BE2C (cell line): Measurements from ENCODE around the gene PALM3.
A peak's percentile ranks its signal among the peaks of the same experiment; 100 is the strongest.
"Not testable (repeated sequence)": the region's sequence is repeated elsewhere in the genome, so short reads cannot be mapped to it uniquely, and the experiment has no call there.

Source experiments
- DNase-seq: peaks from one replicate; pipeline ENCODE4 v3.0.0-alpha.2; 2020
- H3K27me3 ChIP-seq: fragments of 250-450 bp; sonication (Bioruptor Pico); 2 replicates; pipeline ENCODE4 v1.5.1; 2020; ENCODE audit warnings: mild to moderate bottlenecking
- H3K36me3 ChIP-seq: fragments of 250-450 bp; sonication (Bioruptor Pico); 2 replicates; pipeline ENCODE4 v1.5.1; 2020; ENCODE audit warnings: mild to moderate bottlenecking
- H3K4me1 ChIP-seq: fragments of 250-450 bp; sonication (Bioruptor Pico); 2 replicates; pipeline ENCODE4 v1.5.1; 2020
- H3K4me3 ChIP-seq: 2 replicates; pipeline ENCODE4 v1.5.1; 2011; ENCODE audit warnings: low read depth, low read length
- H3K9me3 ChIP-seq: fragments of 250-450 bp; sonication (Bioruptor Pico); 2 replicates; pipeline ENCODE4 v1.5.1; 2020
- CTCF ChIP-seq: IDR thresholded peaks from 2 replicates; pipeline ENCODE4 v1.5.1; 2012; ENCODE audit warnings: mild to moderate bottlenecking, low read depth, low read length

Gene PALM3

GRCh38 chr19:14021474-14021873 is 40.4 kb downstream of the PALM3 start:
- no peaks in the 10 kb centered on the region for H3K9me3 ChIP-seq
- no peak overlapping the region for H3K4me3 ChIP-seq
- H3K27me3 ChIP-seq, result no peaks in the 10 kb centered on the region
- no peak for DNase-seq
- no peaks in the 10 kb centered on the region for H3K36me3 ChIP-seq
- no peak for TF ChIP-seq CTCF
- H3K4me1 ChIP-seq, result peaks cover 4% of the 10 kb centered on the region; the same call in 1 of the 2 replicates

DNA sequence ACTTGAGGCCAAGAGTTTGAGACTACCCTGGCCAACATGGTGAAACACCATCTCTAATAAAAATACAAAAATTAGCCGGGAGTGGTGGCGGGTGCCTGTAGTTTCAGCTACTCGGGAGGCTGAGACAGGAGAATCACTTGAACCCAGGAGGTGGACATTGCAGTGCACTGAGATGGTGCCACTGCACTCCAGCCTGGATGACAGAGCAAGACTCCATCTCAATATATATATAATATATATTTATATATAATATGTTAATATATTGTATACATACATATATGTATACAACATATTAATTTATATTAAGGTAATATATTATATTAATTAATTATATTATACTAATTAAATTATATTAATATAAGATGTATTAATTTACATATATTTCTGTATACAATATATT is 42.1 kb downstream of the PALM3 start:
- H3K27me3 ChIP-seq, H3K36me3 ChIP-seq, DNase-seq, H3K4me1 ChIP-seq, H3K4me3 ChIP-seq, H3K9me3 ChIP-seq: not testable (repeated sequence)

DNA sequence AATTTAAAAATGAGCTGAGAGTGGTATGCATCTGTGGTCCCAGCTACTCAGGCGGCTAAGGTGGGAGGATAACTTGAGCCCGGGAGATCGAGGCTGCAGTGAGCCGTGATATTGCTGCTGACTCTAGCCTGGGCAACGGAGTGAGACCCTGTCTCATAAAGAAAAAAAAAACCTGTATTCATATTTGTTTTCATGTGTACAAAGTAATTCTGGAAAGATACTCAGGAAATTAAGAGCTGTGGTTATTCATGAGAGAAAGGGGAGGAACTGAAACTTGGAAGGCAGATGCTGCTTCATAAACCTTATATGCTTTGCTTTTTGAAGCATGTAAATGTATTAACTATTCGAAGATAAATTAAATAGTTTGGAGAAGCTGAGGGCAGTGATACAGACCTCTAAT is 42.8 kb downstream of the PALM3 start:
- no peaks in the 10 kb centered on the region for H3K27me3 ChIP-seq
- no peaks in the 10 kb centered on the region for H3K9me3 ChIP-seq
- peaks cover 4% of the 10 kb centered on the region; the same call in 1 of the 2 replicates for H3K4me1 ChIP-seq
- H3K4me3 ChIP-seq, result no peak overlapping the region
- no peak for TF ChIP-seq CTCF
- no peak for DNase-seq
- H3K36me3 ChIP-seq, result no peaks in the 10 kb centered on the region

GRCh38 chr19:14015524-14016035 is 46.3 kb downstream of the PALM3 start:
- Histone ChIP-seq H3K9me3 (no peaks in the 10 kb centered on the region), H3K4me1 (no peaks in the 10 kb centered on the region), H3K27me3 (no peaks in the 10 kb centered on the region), H3K36me3 (no peaks in the 10 kb centered on the region), H3K4me3 (no peak overlapping the region)
- DNase-seq, result no peak
- no peak for TF ChIP-seq CTCF

DNA sequence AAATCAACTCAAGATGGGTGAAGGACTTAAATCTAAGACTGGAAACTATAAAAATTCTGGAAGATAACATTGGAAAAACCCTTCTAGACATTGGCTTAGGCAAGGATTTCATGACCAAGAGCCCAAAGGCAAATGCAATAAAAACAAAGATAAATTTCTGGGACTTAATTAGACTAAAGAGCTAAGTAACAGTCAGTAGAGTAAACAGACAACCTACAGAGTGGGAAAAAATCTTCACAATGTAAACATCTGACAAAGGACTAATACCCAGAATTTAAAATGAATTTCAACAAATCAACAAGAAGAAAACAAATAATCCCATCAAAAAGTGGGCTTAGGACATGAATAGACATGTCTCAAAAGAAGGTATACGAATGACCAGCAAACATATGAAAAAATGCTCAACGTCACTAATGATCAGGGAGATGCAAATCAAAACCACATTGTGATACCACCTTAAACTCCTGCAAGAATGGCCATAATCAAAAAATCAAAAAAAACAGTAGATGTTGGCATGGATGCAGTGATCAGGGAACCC is 49.4 kb downstream of the PALM3 start:
- TF ChIP-seq CTCF, result no peak
- Histone ChIP-seq H3K27me3 (no peaks in the 10 kb centered on the region), H3K9me3 (no peaks in the 10 kb centered on the region), H3K4me1 (no peaks in the 10 kb centered on the region), H3K4me3 (no peak overlapping the region), H3K36me3 (no peaks in the 10 kb centered on the region)
- no peak for DNase-seq

DNA sequence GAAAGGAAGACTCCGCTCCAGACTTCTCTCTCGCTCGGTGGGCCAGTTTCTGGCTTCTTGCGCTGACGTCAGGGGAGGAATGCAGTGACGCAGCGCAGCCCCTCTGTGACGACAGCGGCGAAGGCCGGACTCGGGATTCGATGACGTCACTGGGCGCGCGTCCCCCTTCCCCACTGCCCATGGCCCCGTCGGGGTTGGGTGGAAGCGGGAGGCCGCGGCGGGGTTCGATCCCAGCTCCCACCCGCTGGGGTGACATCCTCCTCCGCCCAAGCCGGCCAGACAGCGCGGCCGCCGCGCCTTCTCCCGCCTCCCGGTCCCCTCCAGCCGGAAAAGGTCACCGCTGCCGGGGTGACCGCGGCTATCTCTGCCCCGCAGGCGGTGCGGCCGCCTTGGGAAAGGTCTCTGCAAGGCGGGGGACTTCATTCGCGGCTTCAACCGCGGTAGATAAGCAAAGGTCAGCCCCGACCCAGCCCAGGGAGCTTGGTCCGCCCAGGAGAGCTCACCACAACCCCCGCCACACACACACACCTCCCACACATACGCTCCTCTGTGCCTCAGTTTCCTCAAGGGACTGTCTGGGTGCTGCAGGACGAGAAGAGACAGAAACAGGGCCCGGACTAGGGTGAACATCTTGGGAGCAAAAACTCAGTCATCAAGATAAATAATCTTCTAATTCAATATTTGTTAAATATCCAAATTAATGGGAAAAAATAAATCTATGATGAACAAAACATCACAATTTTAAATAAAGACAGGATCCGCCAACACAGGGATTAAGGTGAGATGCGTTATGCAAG is 54.9 kb downstream of the PALM3 start:
- Histone ChIP-seq H3K27me3 (no peaks in the 10 kb centered on the region), H3K4me1 (no peaks in the 10 kb centered on the region), H3K4me3 (peak overlapping the region; percentile 82), H3K36me3 (no peaks in the 10 kb centered on the region), H3K9me3 (no peaks in the 10 kb centered on the region)
- TF ChIP-seq CTCF, result no peak
- DNase-seq, result peak; percentile 86
